Loucy (cell line): Measurements from ENCODE around the gene DPF3.

Source experiments
- H2AFZ ChIP-seq: fragments of 200-600 bp; sonication (generic); 2 replicates; pipeline ENCODE4 v1.6.0; 2016; ENCODE audit warnings: antibody characterized with exemption, mild to moderate bottlenecking, low read length, moderate library complexity
- H3F3A ChIP-seq: fragments of 200-600 bp; 2 replicates; pipeline ENCODE4 v1.6.0; 2016; ENCODE audit warnings: antibody characterized with exemption, low read depth, mild to moderate bottlenecking
- H3K27me3 ChIP-seq: fragments of 200-600 bp; sonication (generic); 2 replicates; pipeline ENCODE4 v1.6.1; 2014; ENCODE audit warnings: low read length, mild to moderate bottlenecking; ENCODE audit not compliant: insufficient read depth, poor library complexity, severe bottlenecking
- H3K36me3 ChIP-seq: fragments of 200-600 bp; sonication (generic); 2 replicates; pipeline ENCODE4 v1.6.1; 2016; ENCODE audit warnings: low read length; ENCODE audit not compliant: insufficient read depth
- H3K4me1 ChIP-seq: fragments of 200-600 bp; sonication (generic); 2 replicates; pipeline ENCODE4 v1.5.1; 2014; ENCODE audit warnings: low read length, mild to moderate bottlenecking; ENCODE audit not compliant: insufficient read depth, poor library complexity, severe bottlenecking
- H3K4me2 ChIP-seq: fragments of 200-600 bp; sonication (generic); 2 replicates; pipeline ENCODE4 v1.6.0; 2014; ENCODE audit warnings: antibody characterized with exemption, low read length, low read depth, mild to moderate bottlenecking; ENCODE audit not compliant: poor library complexity, severe bottlenecking
- H3K4me3 ChIP-seq: fragments of 200-600 bp; sonication (generic); 2 replicates; pipeline ENCODE4 v1.5.1; 2014; ENCODE audit warnings: low read length, mild to moderate bottlenecking, mixed read lengths; ENCODE audit not compliant: poor library complexity, severe bottlenecking
- H3K79me2 ChIP-seq: fragments of 200-600 bp; sonication (generic); 2 replicates; pipeline ENCODE4 v1.6.1; 2014; ENCODE audit warnings: low read length; ENCODE audit not compliant: insufficient read depth
- H3K9ac ChIP-seq: fragments of 200-600 bp; sonication (generic); 2 replicates; pipeline ENCODE4 v1.6.0; 2014; ENCODE audit warnings: mild to moderate bottlenecking, low read depth, low read length, moderate library complexity; ENCODE audit not compliant: poor library complexity, severe bottlenecking
- H3K9me2 ChIP-seq: fragments of 200-600 bp; sonication (generic); replicated peaks from 2 replicates; pipeline ENCODE4 v1.6.1; 2016; ENCODE audit warnings: low read depth, low read length, mixed read lengths
- H3K9me3 ChIP-seq: fragments of 200-600 bp; sonication (generic); 2 replicates; pipeline ENCODE4 v1.6.1; 2014; ENCODE audit warnings: mild to moderate bottlenecking, antibody characterized with exemption, low read length, low read depth; ENCODE audit not compliant: insufficient read depth
- H4K20me1 ChIP-seq: fragments of 200-600 bp; sonication (generic); 2 replicates; pipeline ENCODE4 v1.6.0; 2014; ENCODE audit warnings: antibody characterized with exemption, low read length, mild to moderate bottlenecking; ENCODE audit not compliant: insufficient read depth, poor library complexity, severe bottlenecking
- CTCF ChIP-seq: fragments of 200-600 bp; sonication (generic); conservative IDR thresholded peaks from 2 replicates; pipeline ENCODE4 v1.5.1; 2014; ENCODE audit warnings: mild to moderate bottlenecking, antibody characterized with exemption, low read length
- EZH2phosphoT487 ChIP-seq: fragments of 200-600 bp; IDR thresholded peaks from 2 replicates; pipeline ENCODE4 v1.6.1; 2018; ENCODE audit warnings: antibody characterized with exemption, mild to moderate bottlenecking, moderate library complexity, borderline replicate concordance

The DPF3 gene

GRCh38 chr14:72715215-72715849 lies 178.6 kb downstream of the DPF3 start:
- Histone ChIP-seq H3K36me3 (peaks cover 92% of the 10 kb centered on the region; the same call in 1 of the 2 replicates), H3K79me2 (peaks cover 8% of the 10 kb centered on the region; the same call in 1 of the 2 replicates), H3K9ac (no peak overlapping the region), H3K4me1 (peaks cover 27% of the 10 kb centered on the region), H4K20me1 (peaks cover 4% of the 10 kb centered on the region), H3K27me3 (no peaks in the 10 kb centered on the region), H3K9me2 (no peaks in the 10 kb centered on the region), H2AFZ (no peak overlapping the region), H3K9me3 (no peaks in the 10 kb centered on the region), H3K4me2 (no peak overlapping the region), H3F3A (0 out of 2 replicates have a peak, but pooled peaks cover 5% of the 10 kb centered on the region), H3K4me3 (no peak overlapping the region)
- TF ChIP-seq CTCF (no peak), EZH2phosphoT487 (no peak)

GRCh38 chr14:72714871-72715214 lies 179.1 kb downstream of the DPF3 start:
- Histone ChIP-seq H3F3A (0 out of 2 replicates have a peak, but pooled peaks cover 5% of the 10 kb centered on the region), H4K20me1 (peaks cover 4% of the 10 kb centered on the region), H3K4me3 (no peak overlapping the region), H3K4me2 (no peak overlapping the region), H3K36me3 (peaks cover 92% of the 10 kb centered on the region; the same call in 1 of the 2 replicates), H3K4me1 (peaks cover 27% of the 10 kb centered on the region), H3K9me2 (no peaks in the 10 kb centered on the region), H3K9ac (no peak overlapping the region), H3K9me3 (no peaks in the 10 kb centered on the region), H3K79me2 (peaks cover 8% of the 10 kb centered on the region; the same call in 1 of the 2 replicates), H3K27me3 (no peaks in the 10 kb centered on the region), H2AFZ (no peak overlapping the region)
- no peak for TF ChIP-seq CTCF
- TF ChIP-seq EZH2phosphoT487: no peak

- Histone ChIP-seq H3K27me3 (no peaks in the 10 kb centered on the region), H3K4me1 (peaks cover 27% of the 10 kb centered on the region), H3K79me2 (peaks cover 8% of the 10 kb centered on the region; the same call in 1 of the 2 replicates), H3K9me3 (no peaks in the 10 kb centered on the region), H4K20me1 (peaks cover 4% of the 10 kb centered on the region), H3K9ac (no peak overlapping the region), H3K9me2 (no peaks in the 10 kb centered on the region), H3K4me2 (no peak overlapping the region), H2AFZ (no peak overlapping the region), H3K36me3 (peaks cover 92% of the 10 kb centered on the region; the same call in 1 of the 2 replicates), H3F3A (0 out of 2 replicates have a peak, but pooled peaks cover 5% of the 10 kb centered on the region), H3K4me3 (no peak overlapping the region)
- TF ChIP-seq EZH2phosphoT487 (no peak), CTCF (no peak)
Measured at GRCh38 chr14:72714094-72714493, 179.8 kb downstream of the DPF3 start.
